Measurements from ENCODE around the gene ST8SIA4.

DNA sequence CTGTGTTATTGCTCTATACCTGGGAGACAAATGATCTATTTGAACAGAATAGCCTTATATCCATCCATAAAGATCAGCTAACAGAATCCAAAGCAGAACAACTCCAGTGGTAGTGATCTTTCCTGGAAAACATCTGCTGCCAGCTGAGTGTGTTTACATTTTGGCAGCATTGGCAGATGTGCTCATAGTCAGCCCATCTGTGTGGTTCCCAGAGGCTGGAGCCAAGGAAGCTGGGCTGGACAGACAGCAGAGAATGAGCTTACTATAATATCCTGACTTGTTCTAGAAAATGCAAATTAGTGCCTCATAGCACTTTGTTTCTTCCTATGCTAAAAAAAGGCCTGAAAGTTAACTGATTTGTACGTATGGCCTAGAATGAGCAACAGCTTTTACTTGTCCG, 99.7 kb downstream of the ST8SIA4 start:
- no peak for TF ChIP-seq POLR2A (IDR thresholded peaks at IDR 0.05)
- TF ChIP-seq, protein P1, sequence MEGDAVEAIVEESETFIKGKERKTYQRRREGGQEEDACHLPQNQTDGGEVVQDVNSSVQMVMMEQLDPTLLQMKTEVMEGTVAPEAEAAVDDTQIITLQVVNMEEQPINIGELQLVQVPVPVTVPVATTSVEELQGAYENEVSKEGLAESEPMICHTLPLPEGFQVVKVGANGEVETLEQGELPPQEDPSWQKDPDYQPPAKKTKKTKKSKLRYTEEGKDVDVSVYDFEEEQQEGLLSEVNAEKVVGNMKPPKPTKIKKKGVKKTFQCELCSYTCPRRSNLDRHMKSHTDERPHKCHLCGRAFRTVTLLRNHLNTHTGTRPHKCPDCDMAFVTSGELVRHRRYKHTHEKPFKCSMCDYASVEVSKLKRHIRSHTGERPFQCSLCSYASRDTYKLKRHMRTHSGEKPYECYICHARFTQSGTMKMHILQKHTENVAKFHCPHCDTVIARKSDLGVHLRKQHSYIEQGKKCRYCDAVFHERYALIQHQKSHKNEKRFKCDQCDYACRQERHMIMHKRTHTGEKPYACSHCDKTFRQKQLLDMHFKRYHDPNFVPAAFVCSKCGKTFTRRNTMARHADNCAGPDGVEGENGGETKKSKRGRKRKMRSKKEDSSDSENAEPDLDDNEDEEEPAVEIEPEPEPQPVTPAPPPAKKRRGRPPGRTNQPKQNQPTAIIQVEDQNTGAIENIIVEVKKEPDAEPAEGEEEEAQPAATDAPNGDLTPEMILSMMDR (IDR thresholded peaks at IDR 0.05): no peak
